Measurements from ENCODE around the gene ZNHIT1.

The ZNHIT1 gene

DNA sequence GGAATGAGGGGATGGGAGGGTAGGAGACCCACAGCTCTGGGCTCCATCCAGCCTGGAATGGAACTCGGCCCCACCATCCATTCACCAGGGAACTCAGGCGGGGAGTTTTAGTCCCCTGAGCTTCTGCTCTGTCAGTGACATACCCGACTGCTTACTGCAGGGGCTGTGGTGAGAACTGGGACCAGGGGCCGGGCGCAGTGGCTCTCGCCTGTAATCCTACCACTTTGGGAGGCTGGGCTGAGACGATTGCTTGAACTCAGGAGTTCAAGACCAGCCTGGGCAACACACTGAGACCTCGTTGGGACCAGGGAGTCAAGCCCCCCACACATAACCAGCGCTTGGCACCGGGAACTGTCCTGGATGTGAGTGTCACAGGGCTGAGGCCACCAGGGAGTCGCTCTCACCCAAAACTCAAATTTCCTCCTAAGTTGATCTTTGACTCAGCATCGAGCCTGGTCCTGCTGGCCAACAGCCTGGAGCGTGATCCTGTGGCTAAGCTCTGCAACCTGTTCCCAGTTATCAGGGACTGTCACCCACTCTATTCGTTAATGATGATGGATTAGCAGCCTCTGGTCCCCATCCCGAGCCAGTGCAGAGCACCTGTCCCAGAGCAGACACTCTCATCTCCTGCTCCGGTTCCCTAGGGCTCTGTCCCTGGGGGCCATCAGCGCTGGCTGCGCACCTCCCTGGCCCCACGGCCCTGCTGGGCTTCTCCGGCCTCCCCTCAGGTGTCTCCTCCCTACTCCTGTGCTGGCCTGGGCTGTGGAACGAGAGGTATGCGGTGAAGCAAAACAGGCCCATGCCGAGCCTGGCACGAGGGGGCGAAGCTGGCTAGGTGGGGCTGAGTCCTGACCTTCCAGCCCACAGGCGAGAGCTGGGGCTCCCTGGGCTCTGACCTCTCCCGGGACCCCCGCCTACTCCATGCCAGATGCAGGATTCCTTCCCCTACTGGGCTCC, 20.5 kb downstream of the ZNHIT1 start:
- no peak for TF ChIP-seq CTCF (conservative IDR thresholded peaks at IDR 0.05; ENCODE audit: low read depth)
- DNase-seq (ENCODE audit: low spot score) = no peak
- CTCF ChIA-PET = no interaction called here
- POLR2A ChIA-PET (ENCODE audit: low non-redundant PET) = interaction anchor here (1.3 kb wide), 1 partner anchor 21 kb away, joined by 5 read pairs; the partner anchor contains the start of genes PLOD3 and ZNHIT1
- peak overlapping the region; percentile 36 for H3K27ac ChIP-seq

DNA sequence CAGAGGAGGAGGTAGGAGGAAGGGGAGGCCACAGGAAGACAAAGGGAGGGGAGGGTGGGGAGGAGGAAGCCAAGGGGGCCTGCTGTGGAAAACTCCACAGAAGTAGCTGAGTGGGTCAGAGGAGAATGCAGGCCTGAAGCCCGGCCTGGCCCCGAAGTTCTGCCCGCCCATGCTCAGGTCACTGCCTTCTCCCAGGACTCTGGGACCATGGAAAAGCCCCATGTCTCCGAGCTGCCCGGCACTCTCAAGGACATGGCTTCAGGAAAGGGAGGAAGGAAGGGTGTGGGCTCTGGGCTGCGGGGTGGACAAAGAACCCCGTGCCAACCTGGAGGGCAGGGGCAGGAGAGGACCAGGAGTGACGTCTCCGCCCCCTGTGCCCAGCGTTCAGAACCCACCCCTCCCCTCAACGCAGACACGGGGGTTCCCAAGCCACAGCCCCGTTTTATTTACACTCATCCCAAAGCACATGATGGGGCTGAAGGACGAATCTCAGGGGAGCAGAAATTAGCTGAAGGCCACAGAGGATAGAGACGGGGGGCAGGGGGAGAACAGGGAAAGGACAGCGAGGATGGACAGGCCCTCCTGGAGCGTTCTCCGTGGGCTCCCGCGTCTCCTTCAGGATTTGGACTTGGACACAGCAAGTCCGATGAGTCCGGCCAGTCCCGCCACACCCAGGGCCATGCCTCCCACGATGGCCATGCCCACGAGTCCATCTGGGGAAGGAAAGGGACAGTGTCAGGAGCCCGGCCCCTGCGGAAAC, 21.4 kb downstream of the ZNHIT1 start:
- H3K27ac ChIP-seq = peak overlapping the region; percentile 36
- ChIA-PET CTCF (no interaction called here), POLR2A (ENCODE audit: low non-redundant PET) (no interaction called here)
- DNase-seq (ENCODE audit: low spot score) = no peak
- no peak for TF ChIP-seq CTCF (conservative IDR thresholded peaks at IDR 0.05; ENCODE audit: low read depth)

- H3K27ac ChIP-seq = no peak overlapping the region; the same call in 1 of the 2 replicates
- no peak for TF ChIP-seq CTCF (conservative IDR thresholded peaks at IDR 0.05; ENCODE audit: low read depth)
- POLR2A ChIA-PET (ENCODE audit: low non-redundant PET) = no interaction called here
- CTCF ChIA-PET = no interaction called here
- DNase-seq (ENCODE audit: low spot score) = no peak
Observed at GRCh38 chr7:101239951-101240220, 21.9 kb downstream of the ZNHIT1 start.

DNA sequence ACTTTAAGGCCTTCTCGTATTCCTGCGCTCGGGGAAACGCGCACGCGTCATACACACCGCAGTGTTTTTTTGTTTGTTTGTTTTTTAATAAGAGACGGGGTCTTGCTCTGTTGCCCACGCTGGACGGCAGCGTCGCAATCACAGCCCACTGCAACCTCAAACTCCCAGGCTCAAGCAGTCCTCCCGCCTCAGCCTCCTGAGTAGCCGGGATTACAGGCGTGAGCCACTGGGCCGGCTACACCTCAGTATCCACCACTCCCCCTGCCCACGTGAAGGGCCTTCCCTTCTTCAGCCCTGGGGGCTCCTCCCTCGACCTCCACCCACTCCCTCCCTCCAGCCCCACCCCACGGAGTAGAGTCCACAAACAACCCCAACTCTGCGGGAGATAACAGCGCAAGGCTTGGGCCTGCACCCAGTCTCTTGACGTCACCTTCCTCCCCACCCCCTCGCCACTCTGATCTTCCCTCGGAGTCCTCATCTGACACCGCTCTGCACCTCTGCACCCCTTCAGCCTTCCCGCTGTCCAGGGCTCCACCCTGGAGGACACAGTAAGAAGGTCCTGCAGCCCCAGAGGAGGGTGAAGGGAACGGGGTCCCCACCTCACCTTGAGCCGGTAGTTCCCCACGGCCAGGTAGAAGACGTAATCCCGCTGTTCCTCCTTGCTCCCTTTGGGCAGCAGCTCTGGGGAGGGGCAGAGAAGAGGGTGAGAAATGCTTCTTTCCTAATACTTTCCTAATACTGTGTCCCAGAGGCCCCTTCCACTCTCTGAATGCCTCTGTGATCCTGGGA, 22.5 kb downstream of the ZNHIT1 start:
- POLR2A ChIA-PET (ENCODE audit: low non-redundant PET) = no interaction called here
- CTCF ChIA-PET = interaction anchor here (0.7 kb wide), 1 partner anchor 23 kb away, joined by 3 read pairs; the partner anchor contains the start of gene PLOD3
- H3K27ac ChIP-seq = peak overlapping the region; percentile 65
- DNase-seq (ENCODE audit: low spot score) = no peak
- no peak for TF ChIP-seq CTCF (conservative IDR thresholded peaks at IDR 0.05; ENCODE audit: low read depth)

DNA sequence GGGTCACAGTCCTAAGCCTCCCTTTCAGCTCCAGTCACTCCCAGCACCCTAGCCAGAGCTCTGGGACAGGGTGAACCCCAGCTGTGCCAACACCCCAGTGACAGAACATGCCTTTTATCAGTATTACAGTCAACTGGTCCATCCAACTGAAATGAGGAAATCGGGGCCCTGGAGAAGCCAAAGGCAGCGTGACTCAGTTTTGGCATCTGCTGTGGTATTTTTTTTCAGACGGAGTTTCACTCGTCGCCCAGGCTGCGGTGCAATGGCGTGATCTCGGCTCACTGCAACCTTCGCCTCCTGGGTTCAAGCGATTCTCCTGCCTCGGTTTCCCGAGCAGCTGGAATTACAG, 23.0 kb downstream of the ZNHIT1 start:
- ChIA-PET CTCF (interaction anchor here (0.7 to 1.0 kb wide), 2 partner anchors 24 to 97 kb away, joined by 3 to 6 read pairs; partner anchors contain the start of gene PLOD3), POLR2A (ENCODE audit: low non-redundant PET) (interaction anchor here (0.6 kb wide), 1 partner anchor 706 kb away, joined by 5 read pairs; no protein-coding TSS in a partner anchor)
- H3K27ac ChIP-seq = peak overlapping the region; percentile 65
- DNase-seq (ENCODE audit: low spot score) = no peak
- TF ChIP-seq CTCF (conservative IDR thresholded peaks at IDR 0.05; ENCODE audit: low read depth) = no peak

Data from RWPE1 (cell line).